GM10847 (cell line): ENCODE results near the gene MISP3.

Experiments
- POLR2A ChIP-seq: IDR thresholded peaks from 2 replicates; pipeline ENCODE4 v1.6.1; 2011; ENCODE audit not compliant: insufficient read length; ENCODE audit errors: extremely low read depth

MISP3 gene

GRCh38 chr19:14120497-14120780, 47.9 kb downstream of the MISP3 start:
- TF ChIP-seq POLR2A = no peak

GRCh38 chr19:14122924-14123323, 50.3 kb downstream of the MISP3 start:
- no peak for TF ChIP-seq POLR2A
